Activated gamma-delta T cell (primary cell): ENCODE results near the gene CD1B.
"Not testable (repeated sequence)": the region's sequence is repeated elsewhere in the genome, so short reads cannot be mapped to it uniquely, and the experiment has no call there.

Experiments
- DNase-seq: peaks from one replicate; lab custom pipeline; 2025; lab: John Stamatoyannopoulos, UW

The CD1B gene

DNA sequence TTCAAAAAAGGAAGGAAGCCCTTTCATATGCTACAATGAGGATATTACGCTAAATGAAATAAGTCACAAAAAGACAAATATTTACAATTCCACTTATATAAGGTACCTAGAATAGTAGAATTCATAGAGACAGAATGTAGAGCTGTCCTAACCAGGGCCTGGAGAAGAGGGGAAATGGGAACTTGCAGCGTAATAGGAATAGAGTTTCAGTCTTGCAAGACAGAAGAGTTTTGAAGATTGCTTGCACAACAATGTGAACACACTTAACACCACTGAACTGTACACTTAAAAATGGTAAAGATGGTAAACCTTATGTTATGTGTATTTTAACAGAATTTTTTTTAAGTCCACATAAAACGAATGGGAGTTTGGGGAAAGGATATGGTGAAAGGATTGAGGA is 2.9 kb downstream of the CD1B start:
- no peak for DNase-seq

DNA sequence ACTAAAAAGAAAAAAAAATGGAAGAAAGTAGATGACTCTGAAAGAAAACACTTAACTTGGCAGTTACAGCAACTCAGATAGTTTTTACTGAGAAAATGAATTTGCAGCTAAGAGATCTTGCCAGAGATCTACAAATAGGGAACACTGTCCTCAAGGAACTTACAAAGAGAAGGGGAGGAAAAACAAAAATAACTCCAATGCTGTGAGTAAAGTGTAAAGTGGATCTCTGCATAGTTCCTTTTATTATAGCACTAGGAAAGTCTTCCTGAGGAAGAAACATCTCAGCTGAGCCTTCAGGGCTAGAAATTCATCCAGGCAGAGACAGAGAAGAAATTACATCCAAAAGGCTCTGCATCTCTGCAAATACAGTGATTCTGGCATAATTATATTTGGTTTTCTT is 3.9 kb downstream of the CD1B start:
- no peak for DNase-seq

DNA sequence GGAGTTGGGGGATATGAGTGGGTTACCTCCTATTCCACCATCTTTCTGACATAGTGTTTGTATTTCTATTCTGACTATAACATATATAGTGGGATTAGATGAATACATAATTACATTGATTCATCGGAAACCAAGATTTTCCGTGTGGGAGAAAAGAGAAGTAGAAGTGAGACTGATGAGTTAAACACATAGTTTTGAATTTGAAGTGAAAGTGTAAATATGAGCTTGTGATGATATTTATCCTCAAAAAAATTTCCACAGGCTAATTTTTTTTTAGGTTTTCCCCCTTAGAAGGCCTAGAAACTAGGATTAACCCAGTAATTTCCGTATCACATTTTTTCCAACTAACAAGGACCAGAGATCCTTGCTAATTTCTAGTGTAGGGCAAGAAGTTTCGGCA is 6.9 kb downstream of the CD1B start:
- no peak for DNase-seq

DNA sequence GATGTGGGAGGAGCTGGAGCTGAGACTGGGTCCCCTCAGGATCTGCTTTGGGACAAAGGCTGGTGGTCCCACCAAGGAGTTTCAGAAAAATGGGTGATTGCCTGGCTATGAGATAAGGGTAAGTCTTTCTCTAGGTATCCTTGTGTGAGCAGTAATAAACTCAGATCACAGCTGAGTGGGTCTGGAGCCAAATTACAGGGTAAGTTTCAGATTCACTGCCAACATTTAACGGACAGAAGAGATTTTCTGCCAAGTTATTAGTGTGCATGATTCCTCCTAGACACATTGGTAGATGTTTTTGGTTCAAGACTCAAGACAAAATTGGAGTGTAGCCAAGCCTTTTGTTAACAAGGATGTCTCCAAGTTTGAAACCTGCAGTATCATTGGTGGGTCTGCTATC is 7.5 kb downstream of the CD1B start:
- DNase-seq, result no peak

DNA sequence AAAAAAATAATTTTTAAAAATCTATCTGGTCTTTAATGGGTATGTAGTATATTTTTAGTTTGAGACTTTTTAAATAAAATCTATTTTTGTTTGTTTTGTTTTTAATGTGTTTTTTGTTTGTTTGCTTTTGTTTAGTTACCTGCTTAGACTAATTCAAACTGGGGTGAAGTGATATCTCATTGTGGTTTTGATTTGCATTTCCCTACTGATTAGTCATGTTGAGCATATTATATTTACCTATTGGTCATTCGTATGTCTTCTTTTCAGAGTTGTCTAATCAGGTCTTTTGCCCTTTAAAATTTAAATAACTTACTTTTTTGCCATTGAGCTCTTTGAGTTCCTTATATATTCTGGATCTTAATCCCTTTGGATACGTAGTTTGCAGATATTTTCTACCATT is 20.3 kb downstream of the CD1B start:
- DNase-seq, result no peak

DNA sequence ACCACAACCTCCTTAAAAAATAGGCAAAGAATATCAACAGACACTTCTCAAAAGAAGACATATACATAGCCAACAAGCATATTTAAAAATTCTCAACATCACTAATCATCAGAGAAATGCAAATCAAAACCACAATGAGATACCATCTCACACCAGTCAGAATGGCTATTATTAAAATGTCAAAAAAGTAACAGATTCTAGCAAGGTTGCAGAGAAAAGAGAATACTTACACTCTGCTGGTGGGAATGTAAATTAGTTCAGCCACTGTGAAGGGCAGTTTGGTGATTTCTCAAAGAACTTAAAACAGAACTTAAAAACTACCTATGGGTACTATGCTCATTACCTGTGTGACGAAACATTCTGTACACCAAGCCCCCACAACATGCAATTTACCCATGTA is 20.7 kb downstream of the CD1B start:
- DNase-seq, result no peak

DNA sequence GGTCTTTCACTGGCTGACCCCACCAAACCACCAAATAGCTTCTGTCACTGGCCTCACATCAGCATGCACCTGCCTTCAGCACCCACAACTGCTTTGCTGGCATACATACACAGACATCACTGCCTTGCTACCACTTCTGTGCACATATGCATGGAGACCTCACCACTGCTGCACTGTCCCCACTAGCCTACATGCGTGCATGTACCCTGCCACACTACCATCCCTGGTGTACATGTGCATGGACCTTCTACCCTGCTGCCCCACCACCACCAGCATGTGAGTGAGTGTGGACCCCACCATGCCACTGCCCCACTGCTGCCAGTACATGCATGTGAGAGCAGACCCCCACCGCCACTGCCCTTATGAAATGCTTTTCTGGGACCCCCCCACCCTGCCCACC is 35.5 kb downstream of the CD1B start:
- DNase-seq, result no peak

DNA sequence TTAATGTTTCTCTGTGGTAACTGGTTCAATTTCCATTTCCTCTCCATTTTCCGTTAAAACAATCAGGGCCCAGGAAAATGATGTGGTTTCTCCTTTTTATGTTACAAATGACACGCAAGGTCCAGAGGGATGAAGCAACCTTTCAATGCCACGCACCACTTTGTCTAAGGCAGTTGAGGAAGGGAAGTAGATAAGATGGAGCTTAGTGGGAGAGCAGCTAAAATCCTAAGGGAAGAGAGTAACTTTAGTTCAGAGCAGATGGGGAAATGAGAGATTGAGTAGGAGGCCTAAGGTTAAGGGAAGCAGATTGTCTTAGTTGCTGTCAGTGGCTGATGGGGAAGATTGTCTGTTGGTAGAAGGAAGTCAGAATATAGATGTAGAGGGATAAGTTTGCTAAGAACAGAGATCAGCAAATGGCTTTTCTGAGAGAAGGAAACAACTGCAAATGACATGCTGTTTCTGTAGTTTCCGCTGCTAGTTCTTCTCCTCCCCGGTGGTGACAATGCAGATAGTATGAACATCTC is 40.9 kb downstream of the CD1B start:
- DNase-seq, result no peak

DNA sequence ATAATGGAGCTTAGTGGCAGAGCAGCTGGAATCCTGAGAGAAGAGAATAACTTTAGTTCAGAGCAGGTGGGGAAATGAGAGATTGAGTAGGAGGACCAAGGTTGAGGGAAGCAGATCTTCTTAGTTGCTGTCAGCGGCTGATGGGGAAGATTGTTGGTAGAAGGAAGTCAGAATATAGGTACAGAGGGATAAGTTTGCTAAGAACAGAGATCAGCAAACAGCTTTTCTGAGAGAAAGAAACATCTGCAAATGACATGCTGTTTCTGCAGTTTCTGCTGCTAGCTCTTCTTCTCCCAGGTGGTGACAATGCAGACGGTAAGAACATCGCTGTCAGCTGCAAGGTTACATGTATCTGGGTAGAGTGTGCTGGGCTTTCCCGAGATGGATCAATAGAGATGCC is 41.5 kb downstream of the CD1B start, which contains the start of gene CD1C:
CD1C (plus strand) TSS at position 113 of the 400 bp plus-strand sequence; CDS start at position 255, 142 bp downstream.
- DNase-seq, result no peak

DNA sequence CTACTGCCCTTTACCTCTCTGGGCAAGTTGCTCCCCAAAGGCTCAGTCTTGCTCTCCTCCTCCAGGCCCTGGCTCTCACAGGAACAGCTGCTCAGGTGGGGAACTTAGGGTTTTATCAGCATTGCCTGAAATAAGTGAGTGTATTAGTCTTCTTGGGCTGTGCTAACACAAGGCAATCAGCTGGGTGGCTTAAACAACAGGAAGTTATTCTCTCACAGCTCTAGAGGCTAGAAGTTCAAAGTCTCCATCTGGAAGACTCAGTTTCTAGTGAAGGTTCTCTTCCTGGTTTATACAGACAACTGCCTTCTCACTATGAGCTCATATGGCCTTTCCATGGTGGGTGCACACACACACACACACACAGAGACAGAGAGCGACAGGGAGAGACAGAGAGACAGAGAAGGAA is 44.4 kb downstream of the CD1B start:
- DNase-seq, result no peak

DNA sequence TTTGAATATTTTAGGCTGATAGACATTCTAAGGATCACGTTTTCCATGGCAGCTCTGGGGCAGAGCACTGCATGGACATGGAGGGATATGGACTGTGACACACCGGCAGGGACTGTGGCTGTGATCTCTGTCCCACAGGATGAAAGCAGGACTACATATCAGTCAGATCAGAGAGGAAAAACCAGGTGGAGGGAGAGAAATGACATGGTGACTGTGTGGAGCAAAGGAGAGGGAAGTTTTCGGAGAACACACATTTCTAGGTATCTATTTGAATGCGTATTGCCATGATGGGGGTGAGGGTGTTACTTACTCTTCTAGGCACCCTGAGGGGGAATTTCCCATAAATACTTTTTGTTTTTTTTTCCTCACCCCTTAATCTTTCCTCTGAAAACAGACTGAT is 44.8 kb downstream of the CD1B start:
- DNase-seq, result no peak

DNA sequence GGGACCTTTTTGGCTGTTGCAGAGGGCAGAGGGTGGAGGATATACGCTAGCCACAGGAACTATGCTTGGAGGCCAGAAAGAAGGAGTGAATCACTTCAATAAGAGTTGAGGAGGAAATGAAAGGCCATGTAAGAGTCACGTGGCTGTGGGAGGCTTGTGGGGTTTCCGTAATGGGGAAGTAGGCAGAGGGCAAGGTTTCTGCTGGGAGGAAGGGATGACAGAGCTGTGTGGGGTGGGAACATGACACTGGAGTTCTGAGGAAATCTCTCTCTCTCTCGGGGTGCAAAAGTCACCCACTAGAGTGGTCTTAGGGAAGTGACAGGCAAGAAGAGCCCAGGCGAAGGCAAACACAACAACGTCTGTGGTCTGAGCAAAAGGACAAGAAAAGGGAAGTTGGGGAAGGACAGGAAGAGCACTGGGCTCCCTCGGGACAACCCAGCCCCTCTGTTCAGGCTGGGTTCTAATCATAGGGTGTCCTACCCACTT is 45.5 kb downstream of the CD1B start:
- DNase-seq, result no peak

DNA sequence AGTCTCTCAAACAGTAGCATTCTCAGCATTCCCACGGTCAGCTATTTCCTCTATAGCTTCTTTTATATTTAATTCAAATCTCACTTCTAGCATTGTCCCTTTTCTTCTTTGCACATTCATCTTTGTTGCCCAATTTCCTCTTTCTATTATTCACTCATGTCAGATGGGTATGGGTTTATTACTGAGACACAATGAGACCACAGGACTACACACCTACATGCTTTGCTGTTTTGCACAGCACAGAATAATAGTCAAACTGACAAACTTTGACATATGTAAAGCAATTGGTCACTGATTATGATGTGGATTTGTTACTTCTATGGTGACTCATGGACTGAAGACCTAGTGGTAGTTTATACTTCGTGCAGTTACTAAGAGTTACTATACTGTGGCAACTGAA is 47.4 kb downstream of the CD1B start:
- DNase-seq, result no peak

DNA sequence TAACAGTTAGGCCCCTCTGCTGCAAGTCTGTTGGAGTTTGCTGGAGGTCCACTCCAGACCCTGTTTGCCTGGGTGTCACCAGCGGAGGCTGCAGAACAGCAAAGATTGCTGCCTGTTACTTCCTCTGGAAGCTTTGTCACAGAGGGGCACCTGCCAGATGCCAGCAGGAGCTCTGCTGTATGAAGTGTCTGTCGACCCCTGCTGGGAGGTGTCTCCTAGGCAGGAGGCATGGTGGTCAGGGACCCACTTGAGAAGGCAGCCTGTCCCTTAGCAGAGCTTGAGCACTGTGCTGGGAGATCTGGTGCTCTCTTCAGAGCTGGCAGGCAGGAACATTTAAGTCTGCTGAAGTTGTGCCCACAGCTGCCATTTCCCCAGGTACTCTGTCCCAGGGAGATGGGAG is 48.9 kb downstream of the CD1B start:
- not testable (repeated sequence) for DNase-seq
